Right lobe of liver (tissue), 4 donors: ENCODE results near the gene CACNG4.

ENCODE experiments used
- POLR2A ChIP-seq: fragments of 450-650 bp; IDR thresholded peaks from one replicate; pipeline ENCODE4 v1.6.1; 2017; ENCODE audit warnings: antibody characterized with exemption, mild to moderate bottlenecking
- TF ChIP-seq, protein P1 (sequence below), 4 donors: fragments of 200-600 bp in 3 of 4; fragments of 450-650 bp in 1 of 4; IDR thresholded peaks; one replicate each; pipeline versions ENCODE4 v1.5.1 to v1.8.0; 2016 to 2022; ENCODE audit warnings: antibody characterized with exemption in 4 of 4, mild to moderate bottlenecking in 2 of 4
- donor health status: DM: no; HTN: no; CAD: no.
- donor health status: DM: no; HTN: no; CAD: no.
- donor health status: DM: no; HTN: yes; CAD: no.

- TF ChIP-seq, protein P1, sequence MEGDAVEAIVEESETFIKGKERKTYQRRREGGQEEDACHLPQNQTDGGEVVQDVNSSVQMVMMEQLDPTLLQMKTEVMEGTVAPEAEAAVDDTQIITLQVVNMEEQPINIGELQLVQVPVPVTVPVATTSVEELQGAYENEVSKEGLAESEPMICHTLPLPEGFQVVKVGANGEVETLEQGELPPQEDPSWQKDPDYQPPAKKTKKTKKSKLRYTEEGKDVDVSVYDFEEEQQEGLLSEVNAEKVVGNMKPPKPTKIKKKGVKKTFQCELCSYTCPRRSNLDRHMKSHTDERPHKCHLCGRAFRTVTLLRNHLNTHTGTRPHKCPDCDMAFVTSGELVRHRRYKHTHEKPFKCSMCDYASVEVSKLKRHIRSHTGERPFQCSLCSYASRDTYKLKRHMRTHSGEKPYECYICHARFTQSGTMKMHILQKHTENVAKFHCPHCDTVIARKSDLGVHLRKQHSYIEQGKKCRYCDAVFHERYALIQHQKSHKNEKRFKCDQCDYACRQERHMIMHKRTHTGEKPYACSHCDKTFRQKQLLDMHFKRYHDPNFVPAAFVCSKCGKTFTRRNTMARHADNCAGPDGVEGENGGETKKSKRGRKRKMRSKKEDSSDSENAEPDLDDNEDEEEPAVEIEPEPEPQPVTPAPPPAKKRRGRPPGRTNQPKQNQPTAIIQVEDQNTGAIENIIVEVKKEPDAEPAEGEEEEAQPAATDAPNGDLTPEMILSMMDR (IDR thresholded peaks at IDR 0.05) = no peak
- TF ChIP-seq POLR2A = no peak
These were observed 12.9 kb upstream of the CACNG4 start for GRCh38 chr17:66951605-66951953.
